Measurements from ENCODE around the gene PSMG4.
A peak's percentile ranks its signal among the peaks of the same experiment; 100 is the strongest.

Gene PSMG4, protein sequence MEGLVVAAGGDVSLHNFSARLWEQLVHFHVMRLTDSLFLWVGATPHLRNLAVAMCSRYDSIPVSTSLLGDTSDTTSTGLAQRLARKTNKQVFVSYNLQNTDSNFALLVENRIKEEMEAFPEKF

DNA sequence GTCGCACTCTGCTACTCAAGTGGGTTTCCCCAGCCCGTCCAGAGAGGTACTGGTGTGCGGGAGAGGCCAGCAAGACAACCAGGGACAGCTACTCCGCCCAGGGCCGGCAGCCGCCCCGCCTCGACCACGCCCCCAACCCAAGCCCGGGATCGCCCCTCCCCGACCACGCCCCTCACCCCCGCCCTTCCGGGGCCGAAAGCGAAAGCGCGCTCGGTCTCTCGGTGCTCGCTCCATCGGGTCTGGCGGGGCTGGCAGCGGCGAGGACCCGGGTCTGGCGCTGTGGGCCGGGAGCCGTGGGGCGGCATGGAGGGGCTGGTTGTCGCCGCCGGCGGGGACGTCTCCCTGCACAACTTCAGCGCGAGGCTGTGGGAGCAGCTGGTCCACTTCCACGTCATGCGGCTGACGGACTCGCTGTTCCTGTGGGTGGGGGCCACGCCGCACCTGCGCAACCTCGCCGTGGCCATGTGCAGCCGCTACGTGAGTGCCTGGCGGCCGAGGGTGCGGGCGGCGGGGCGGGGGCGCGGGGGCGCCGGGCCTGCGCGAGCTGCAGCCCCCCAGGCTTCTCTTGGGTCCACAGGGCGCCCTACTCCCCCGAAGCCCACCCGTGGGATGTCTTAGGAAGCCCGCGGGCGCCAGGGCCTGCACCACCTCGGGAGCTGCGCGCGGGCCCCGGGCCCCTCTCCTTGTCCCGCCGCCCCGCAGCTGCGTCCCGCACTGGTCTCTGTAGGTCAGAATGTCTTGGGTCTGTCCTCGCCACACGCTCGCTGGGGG, at the start of gene PSMG4:
PSMG4 (plus strand) TSS at position 228 of the 771 bp plus-strand sequence; CDS start at position 304, 76 bp downstream.
- peak within 1 kb of the TSS; percentile 26 for H3K27ac ChIP-seq

GRCh38 chr6:3209114-3210023, 49.4 kb upstream of the PSMG4 start:
- peak overlapping the region; percentile 63 for H3K27ac ChIP-seq
- peak; percentile 92 for DNase-seq (ENCODE audit: low read depth, low spot score)

More for the DNA sequence above, at the start of gene PSMG4:
- DNase-seq (ENCODE audit: low read depth, low spot score) = peak; percentile 26

DNA sequence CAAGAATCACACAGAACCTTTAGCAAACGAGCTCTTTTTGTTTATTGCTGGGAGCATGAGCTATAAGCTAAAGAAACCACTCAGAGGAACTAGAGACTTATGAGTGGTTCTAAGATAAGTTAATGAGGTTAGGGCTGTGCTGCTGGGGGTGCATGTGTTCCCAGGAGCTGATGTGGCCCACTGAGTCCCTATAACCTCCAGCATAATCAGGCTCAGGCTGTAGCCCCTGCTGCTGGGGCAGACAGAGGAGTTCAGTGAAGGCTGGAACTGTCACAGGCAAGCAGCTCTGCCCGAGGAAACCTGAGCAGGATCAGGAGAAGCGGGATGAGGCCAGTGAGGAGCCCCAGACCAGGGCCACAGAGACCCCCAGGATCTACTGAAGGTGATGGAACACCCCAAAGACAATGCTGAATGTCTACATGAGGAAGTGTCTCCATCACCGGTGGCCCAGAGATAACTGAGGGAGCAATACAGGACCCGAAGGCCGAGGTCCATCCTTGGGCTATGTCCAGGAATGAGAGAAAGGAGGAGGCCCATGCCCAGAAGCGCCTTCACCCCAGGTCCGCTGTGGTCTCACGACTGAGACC, 48.6 kb upstream of the PSMG4 start:
- H3K27ac ChIP-seq = no peak overlapping the region

GRCh38 chr6:3211681-3212080, 47.1 kb upstream of the PSMG4 start:
- DNase-seq (ENCODE audit: low read depth, low spot score) = no peak
- no peak overlapping the region for H3K27ac ChIP-seq

More for the DNA sequence above, 48.6 kb upstream of the PSMG4 start:
- no peak for DNase-seq (ENCODE audit: low read depth, low spot score)

- H3K27ac ChIP-seq = no peak overlapping the region
- DNase-seq (ENCODE audit: low read depth, low spot score) = no peak
These were observed 46.5 kb upstream of the PSMG4 start for GRCh38 chr6:3212261-3212660.

DNA sequence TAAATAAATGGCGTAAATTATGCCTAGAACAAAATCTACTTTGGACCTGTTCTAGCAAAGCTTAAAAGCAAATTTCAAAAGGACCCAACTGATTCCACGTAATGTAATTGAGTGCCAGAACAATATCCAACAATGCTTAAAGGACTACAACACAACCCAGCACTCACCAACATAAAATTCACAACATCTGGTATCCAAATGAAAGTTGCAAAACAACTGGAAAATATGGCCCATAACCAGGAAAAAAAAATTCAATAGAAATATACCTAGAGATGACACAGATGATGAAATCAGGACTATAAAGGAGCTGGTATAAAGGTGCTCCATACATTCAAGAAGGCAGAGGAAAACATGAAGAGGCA, 45.4 kb upstream of the PSMG4 start:
- no peak overlapping the region for H3K27ac ChIP-seq
- no peak for DNase-seq (ENCODE audit: low read depth, low spot score)

DNA sequence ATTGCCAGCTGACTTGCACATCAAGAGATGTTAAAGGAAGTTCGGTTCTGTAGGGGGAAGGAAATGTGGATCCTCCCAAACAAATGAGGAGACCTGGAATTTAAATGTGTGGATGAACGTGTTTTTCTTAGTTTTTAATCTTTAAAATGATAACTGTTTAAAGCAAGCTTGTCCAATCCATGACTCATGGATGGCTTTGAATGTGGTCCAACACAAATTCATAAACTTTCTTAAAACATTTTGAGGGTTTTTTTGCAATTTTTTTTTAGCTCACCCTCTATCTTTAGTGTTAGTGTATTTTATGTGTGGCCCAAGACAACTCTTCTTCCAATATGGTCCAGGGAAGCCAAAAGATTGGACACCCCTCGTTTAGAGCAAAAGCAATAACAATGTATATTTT, 43.8 kb upstream of the PSMG4 start:
- no peak overlapping the region for H3K27ac ChIP-seq
- no peak for DNase-seq (ENCODE audit: low read depth, low spot score)

- DNase-seq (ENCODE audit: low read depth, low spot score) = no peak
- H3K27ac ChIP-seq = no peak overlapping the region
These were observed 41.5 kb upstream of the PSMG4 start for GRCh38 chr6:3217286-3217685.

DNA sequence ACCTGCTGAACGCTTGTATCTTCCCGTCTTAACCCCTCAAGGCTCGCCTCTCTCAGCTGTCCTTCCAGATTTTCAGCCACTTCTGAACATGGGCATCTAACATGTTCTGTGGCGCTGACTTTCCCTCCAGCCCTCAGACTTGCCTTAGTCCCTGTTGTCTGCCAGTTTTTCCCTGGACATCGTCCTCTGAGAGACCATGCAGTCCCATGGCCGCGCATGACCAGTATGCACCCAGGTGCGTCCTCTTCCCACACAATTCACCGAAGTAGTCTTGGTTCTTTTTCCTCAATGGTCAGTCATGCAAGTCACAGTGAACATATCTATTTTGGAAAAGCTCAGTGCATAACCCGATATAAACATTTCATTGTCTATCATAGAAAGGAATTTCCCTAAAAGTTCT, 40.5 kb upstream of the PSMG4 start:
- no peak overlapping the region for H3K27ac ChIP-seq

DNA sequence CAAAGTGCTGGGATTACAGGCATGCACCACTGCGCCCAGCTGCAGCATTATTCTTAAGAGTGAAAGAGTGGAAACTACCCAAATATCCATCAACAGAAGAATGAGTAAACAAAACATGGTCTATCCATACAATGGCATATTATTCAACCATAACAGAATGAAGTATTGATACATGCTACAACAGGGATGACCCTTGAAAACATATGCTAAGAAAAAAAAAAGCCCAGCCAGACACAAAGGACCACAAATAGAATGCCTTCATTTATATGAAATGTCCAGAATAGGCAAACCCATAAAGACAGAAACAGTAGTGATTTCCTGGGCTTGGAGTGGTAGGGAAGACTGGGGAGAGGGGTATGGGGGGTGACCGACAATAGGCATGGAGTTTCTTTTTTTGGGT, 38.4 kb upstream of the PSMG4 start:
- H3K27ac ChIP-seq = no peak overlapping the region
- no peak for DNase-seq (ENCODE audit: low read depth, low spot score)

More for the DNA sequence above, 40.5 kb upstream of the PSMG4 start:
- no peak for DNase-seq (ENCODE audit: low read depth, low spot score)

GRCh38 chr6:3221578-3221977, 37.2 kb upstream of the PSMG4 start:
- H3K27ac ChIP-seq = no peak overlapping the region
- no peak for DNase-seq (ENCODE audit: low read depth, low spot score)

DNA sequence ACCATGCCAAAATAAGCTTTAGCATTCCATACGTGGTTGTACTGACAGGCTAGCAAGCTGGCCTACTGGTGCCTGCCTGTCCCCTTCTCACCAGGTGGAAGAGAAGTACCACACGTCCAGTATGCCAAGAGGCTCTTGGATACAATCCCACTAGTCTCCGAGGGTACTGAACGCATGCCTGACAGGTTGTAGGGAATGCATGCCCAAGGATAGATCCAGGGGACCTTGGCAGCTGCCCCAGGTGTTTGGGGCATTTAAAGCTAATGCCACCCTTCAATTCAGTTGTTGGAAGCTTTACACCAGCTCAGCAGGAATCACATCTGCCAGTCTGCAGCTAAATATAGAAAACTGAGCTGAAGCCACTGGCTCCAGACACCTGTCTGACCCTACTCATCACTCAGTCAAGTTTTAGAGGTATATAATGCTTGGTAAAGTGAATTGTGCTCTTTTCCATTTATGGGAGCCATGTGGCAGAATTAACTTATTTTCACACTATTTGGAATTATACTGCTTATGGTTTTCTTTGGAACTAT, 36.2 kb upstream of the PSMG4 start:
- H3K27ac ChIP-seq = no peak overlapping the region
- DNase-seq (ENCODE audit: low read depth, low spot score) = no peak

DNA sequence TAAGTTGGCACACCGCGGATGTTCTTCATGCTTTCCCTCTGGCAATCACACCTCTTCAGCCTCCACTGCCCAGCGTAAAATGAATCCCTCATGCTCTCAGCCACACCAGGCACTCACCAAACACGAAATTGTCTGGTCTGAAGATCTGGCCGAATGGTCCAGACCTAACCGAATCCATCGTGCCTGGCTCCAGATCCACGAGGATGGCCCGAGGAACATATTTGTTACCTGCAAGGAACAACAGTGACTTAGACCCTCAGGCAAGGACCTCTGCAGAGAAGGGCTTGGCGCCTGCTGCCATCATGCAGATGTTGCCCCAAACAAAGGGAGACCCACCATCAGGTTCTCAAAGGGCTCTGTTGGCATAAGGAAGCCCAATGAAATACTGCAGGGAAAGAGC, 32.7 kb upstream of the PSMG4 start:
- DNase-seq (ENCODE audit: low read depth, low spot score) = no peak
- H3K27ac ChIP-seq = no peak overlapping the region

DNA sequence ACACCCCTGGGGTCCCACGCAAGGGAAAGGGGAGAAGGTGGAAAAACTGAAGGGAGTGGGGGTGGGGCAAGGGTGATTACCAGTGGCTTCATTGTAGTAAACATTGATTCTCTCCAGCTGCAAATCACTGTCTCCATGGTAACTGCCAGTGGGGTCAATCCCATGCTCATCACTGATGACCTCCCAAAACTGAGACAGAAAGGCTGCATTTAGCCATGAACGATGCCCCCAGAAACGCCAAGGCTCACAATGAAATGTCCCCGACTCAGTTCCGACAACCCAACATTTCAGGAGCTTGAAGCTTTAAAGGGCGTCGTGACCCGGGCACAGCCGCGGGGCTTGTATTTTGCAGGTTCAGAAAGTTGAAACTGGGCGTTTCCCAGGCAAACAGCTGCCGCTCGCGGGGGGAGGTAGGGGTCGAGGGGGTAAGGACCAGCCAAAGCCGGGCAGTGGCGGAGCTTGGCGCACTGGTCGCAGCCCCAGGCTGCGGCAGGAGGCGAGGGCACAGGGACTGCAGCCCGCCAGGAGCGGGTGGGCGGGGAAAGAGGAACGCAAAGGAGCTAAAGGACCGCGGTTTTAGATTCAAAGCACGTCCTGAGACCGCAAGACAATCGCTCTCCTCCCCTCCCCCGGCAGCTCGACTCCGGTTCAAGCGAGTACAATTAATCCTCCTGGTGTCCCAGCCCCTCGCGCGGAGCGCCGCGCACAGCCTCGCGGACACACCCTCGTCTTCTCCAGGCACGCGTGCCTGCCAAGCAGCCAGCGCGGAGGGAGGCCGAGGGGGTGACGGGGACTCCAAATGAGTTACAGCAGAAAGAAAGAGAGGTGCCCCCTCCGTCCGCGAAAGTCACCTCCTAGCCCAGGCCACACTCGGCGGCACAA, 32.0 kb upstream of the PSMG4 start:
- no peak overlapping the region for H3K27ac ChIP-seq
- no peak for DNase-seq (ENCODE audit: low read depth, low spot score)

DNA sequence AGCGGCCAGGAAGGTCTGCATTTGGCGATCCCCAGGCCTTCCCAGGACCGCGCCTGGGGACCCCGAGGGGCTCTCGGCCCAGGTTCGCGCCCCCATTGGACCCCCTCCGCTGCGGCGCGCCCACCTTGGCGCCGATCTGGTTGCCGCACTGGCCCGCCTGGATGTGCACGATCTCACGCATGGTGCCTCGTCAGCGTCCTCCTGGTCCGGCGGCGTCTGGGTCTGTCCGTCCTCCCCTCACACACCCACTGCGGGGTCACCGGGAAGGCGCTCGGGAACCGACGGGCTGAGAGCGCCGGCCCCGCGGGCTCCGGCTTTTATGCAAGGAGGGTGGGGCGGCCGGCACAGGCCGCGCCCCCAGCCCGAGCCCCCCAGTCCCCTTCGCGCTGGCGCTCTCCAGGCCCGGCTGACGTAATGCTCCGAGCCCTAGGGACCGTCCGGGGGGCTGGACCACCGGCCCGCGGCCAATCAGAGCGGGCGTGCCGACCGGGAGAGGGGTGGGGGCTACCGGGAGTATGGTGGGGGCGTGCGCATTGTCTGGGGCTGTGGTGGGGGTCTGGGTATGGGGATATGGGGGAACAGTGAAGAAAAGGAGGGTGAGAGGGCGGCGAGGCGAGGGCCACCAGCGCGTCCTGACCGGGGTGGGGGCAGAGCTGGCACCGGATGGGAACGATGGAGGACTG, 31.2 kb upstream of the PSMG4 start, which contains the start of gene TUBB2B:
TUBB2B (minus strand) TSS at position 291 of the 683 bp plus-strand sequence; CDS start at position 181, 110 bp downstream.
- H3K27ac ChIP-seq = no peak within 1 kb of the TSS
- no peak for DNase-seq (ENCODE audit: low read depth, low spot score)

DNA sequence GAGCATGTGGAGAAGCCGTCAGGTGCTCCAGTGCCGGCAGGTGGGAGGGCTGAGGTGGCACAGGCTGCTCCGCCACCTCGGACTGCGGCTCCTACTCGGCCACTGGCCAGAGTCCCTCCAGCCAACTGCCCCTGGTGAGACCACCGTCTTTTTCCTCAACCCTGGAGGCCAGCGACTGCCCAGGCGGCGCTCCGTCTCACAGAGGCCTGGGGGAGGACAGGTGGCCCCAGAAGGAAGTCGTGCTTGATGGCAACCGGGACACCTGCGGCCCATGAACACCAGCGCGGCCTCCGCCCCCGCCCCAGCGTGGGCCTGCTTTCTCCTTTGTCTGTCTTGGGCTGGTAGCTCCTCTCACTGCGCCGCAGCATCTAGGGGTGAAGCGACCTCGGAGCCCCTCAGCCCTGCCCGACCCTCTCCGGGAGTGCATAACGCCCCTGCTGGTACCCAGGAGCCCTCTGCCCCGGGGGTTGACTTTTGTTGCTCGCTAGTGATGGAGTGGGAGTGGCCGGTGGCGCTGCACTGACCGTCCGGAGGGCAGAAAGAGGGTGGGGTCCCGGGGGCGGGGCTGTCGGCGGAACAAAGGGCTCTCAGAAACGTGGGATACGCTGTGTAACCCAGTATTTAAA, 30.6 kb upstream of the PSMG4 start:
- H3K27ac ChIP-seq = no peak overlapping the region
- no peak for DNase-seq (ENCODE audit: low read depth, low spot score)

GRCh38 chr6:3228771-3229565, 29.8 kb upstream of the PSMG4 start:
- DNase-seq (ENCODE audit: low read depth, low spot score) = no peak
- H3K27ac ChIP-seq = no peak overlapping the region

Data from epithelial cell of prostate (primary cell).